ENCODE measurements around the gene ADAMTS17.

ADAMTS17 gene

GRCh38 chr15:100192097-100193080 lies 149.4 kb downstream of the ADAMTS17 start:
- no peak for DNase-seq

GRCh38 chr15:100191161-100191560 lies 150.6 kb downstream of the ADAMTS17 start:
- no peak for DNase-seq

GRCh38 chr15:100190675-100191074 lies 151.1 kb downstream of the ADAMTS17 start:
- no peak for DNase-seq

GRCh38 chr15:100189849-100190248 lies 151.9 kb downstream of the ADAMTS17 start:
- no peak for DNase-seq

GRCh38 chr15:100189319-100189718 lies 152.5 kb downstream of the ADAMTS17 start:
- DNase-seq = no peak

GRCh38 chr15:100187677-100188076 lies 154.1 kb downstream of the ADAMTS17 start:
- DNase-seq = no peak

GRCh38 chr15:100186960-100187359 lies 154.8 kb downstream of the ADAMTS17 start:
- DNase-seq = no peak

- DNase-seq = no peak
These were observed 155.4 kb downstream of the ADAMTS17 start for GRCh38 chr15:100186366-100186765.

- no peak for DNase-seq
These were observed 157.8 kb downstream of the ADAMTS17 start for GRCh38 chr15:100183921-100184495.

GRCh38 chr15:100180921-100181320 lies 160.9 kb downstream of the ADAMTS17 start:
- no peak for DNase-seq

GRCh38 chr15:100175406-100176114 lies 166.2 kb downstream of the ADAMTS17 start:
- DNase-seq = no peak

GRCh38 chr15:100174904-100175275 lies 166.9 kb downstream of the ADAMTS17 start:
- no peak for DNase-seq

GRCh38 chr15:100174159-100174903 lies 167.4 kb downstream of the ADAMTS17 start:
- no peak for DNase-seq

- no peak for DNase-seq
These were observed 169.3 kb downstream of the ADAMTS17 start for GRCh38 chr15:100172356-100173024.

- no peak for DNase-seq
These were observed 170.4 kb downstream of the ADAMTS17 start for GRCh38 chr15:100171411-100171810.

GRCh38 chr15:100170291-100171210 lies 171.2 kb downstream of the ADAMTS17 start:
- DNase-seq = no peak

- DNase-seq = no peak
These were observed 172.0 kb downstream of the ADAMTS17 start for GRCh38 chr15:100169615-100170290.

GRCh38 chr15:100168787-100169186 lies 173.0 kb downstream of the ADAMTS17 start:
- DNase-seq = no peak

- DNase-seq = no peak
These were observed 173.8 kb downstream of the ADAMTS17 start for GRCh38 chr15:100167884-100168375.

- no peak for DNase-seq
These were observed 175.5 kb downstream of the ADAMTS17 start for GRCh38 chr15:100166313-100166712.
